WERI-Rb-1 (cell line): ENCODE data around the gene ATXN7.

Source experiments
- DNase-seq: peaks from one replicate; pipeline ENCODE4 v3.0.0-alpha.2; 2020
- H3K27ac ChIP-seq: fragments of 250-450 bp; sonication (Bioruptor Pico); 2 replicates; pipeline ENCODE4 v1.5.1; 2020; ENCODE audit warnings: mild to moderate bottlenecking, moderate library complexity
- H3K27me3 ChIP-seq: fragments of 250-450 bp; sonication (Bioruptor Pico); 2 replicates; pipeline ENCODE4 v1.5.1; 2021; ENCODE audit warnings: mild to moderate bottlenecking, low read depth, moderate library complexity; ENCODE audit not compliant: insufficient read depth, severe bottlenecking
- H3K36me3 ChIP-seq: fragments of 250-450 bp; sonication (Bioruptor Pico); 2 replicates; pipeline ENCODE4 v1.5.1; 2020; ENCODE audit warnings: mild to moderate bottlenecking, moderate library complexity
- H3K4me3 ChIP-seq: 2 replicates; pipeline ENCODE4 v1.5.1; 2011; ENCODE audit warnings: low read depth, mild to moderate bottlenecking, control low read depth, low read length
- H3K9me3 ChIP-seq: fragments of 250-450 bp; sonication (Bioruptor Pico); 2 replicates; pipeline ENCODE4 v1.5.1; 2021; ENCODE audit warnings: mild to moderate bottlenecking, moderate library complexity; ENCODE audit not compliant: severe bottlenecking
- TF ChIP-seq, protein P1 (sequence below): IDR thresholded peaks from 2 replicates; pipeline ENCODE4 v1.5.1; 2011; ENCODE audit warnings: low read depth, mild to moderate bottlenecking, control low read depth, inconsistent platforms, low read length

ATXN7 gene

DNA sequence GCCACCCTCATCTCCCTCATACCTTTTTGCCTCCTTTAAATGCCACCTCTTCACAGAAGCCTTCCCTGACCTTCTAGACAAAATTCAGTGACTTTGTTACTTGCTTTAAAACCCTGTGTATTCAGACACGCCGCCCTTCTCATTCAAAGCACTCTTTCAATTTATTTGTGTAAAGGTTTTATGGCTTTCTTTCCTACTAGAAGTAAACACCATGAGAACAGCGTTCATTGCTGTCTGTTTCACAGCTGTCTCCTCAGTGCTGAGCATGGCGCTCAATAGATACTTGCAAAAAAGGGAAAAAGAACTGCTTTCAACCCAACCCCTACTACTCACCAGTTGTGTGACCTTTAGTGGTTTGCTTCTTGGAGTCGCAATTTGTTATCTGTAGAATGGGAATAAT is 17.0 kb downstream of the ATXN7 start:
- Histone ChIP-seq H3K9me3 (no peaks in the 10 kb centered on the region), H3K36me3 (no peaks in the 10 kb centered on the region; the same call in 1 of the 2 replicates), H3K27ac (no peak overlapping the region), H3K27me3 (no peaks in the 10 kb centered on the region), H3K4me3 (no peak overlapping the region)
- TF ChIP-seq, protein P1, sequence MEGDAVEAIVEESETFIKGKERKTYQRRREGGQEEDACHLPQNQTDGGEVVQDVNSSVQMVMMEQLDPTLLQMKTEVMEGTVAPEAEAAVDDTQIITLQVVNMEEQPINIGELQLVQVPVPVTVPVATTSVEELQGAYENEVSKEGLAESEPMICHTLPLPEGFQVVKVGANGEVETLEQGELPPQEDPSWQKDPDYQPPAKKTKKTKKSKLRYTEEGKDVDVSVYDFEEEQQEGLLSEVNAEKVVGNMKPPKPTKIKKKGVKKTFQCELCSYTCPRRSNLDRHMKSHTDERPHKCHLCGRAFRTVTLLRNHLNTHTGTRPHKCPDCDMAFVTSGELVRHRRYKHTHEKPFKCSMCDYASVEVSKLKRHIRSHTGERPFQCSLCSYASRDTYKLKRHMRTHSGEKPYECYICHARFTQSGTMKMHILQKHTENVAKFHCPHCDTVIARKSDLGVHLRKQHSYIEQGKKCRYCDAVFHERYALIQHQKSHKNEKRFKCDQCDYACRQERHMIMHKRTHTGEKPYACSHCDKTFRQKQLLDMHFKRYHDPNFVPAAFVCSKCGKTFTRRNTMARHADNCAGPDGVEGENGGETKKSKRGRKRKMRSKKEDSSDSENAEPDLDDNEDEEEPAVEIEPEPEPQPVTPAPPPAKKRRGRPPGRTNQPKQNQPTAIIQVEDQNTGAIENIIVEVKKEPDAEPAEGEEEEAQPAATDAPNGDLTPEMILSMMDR: no peak
- no peak for DNase-seq

DNA sequence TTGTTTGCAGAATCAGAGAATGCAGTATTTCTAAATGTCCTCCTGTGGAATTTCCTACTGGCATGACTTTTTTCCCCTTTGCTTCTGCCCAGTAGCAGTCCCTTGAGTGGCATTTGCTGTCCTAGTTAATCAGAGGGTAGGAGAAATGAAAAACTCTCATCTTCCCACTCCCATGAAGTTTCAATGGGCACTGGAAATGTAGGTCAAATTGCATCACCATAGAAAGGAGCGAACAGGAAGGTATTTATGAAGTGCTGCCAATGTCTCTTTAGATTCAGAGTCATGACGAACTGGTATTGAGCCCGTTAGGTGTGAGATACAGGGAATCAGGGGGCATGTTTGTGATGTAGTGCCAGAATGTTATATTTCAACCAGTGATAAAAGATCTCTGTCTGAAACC is 23.2 kb downstream of the ATXN7 start:
- TF ChIP-seq, protein P1: no peak
- H3K4me3 ChIP-seq: no peak overlapping the region
- no peaks in the 10 kb centered on the region for H3K9me3 ChIP-seq
- H3K36me3 ChIP-seq: peaks cover 3% of the 10 kb centered on the region
- no peaks in the 10 kb centered on the region for H3K27me3 ChIP-seq
- H3K27ac ChIP-seq: no peak overlapping the region
- no peak for DNase-seq

DNA sequence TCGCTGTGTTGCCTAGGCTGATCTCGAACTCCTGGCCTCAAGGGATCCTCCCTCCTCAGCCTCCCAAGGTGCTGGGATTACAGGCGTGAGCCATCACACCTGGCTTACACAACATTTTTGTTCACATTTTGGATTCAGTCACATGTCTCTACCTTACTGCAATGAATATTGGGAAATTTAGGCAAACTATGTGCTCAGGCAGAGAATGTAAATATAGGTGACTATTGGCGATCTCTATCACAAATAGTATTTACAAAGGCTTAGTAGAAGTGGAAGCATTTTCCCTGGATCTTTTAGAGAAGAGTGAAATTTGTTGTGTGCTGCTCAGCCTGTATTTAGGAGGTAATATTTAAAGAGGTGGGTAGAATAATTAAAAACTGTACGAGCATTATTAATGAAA is 27.9 kb downstream of the ATXN7 start:
- no peaks in the 10 kb centered on the region for H3K27me3 ChIP-seq
- H3K36me3 ChIP-seq: peaks cover 3% of the 10 kb centered on the region
- TF ChIP-seq, protein P1: no peak
- H3K4me3 ChIP-seq: no peak overlapping the region
- no peak overlapping the region for H3K27ac ChIP-seq
- no peaks in the 10 kb centered on the region for H3K9me3 ChIP-seq
- DNase-seq: no peak

DNA sequence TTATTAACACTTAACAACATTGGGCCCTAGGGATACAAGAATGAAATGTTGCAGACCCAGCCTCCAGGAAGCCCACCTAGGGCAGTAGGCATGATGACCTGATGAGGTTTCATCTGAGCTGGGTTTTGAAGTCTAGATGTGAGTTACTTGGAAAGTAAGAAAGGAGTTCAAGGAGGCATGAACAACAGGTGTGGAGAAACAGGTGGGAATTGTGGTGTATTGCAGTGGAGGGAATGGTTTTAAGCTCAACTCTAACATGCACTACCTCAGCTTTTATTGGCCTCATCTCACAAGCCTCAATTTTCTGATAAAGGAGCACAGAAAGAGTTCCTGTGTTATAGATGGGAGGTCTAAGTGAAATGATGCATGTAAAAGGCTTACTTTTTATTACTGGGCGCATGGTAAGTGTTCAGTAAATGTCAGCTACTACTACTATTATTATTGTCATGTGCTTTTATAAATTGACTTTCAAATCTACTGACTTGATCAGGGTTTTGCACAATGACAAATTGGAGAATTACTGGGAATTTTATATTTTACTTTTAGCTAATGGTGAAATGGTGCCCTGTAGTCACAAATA is 29.2 kb downstream of the ATXN7 start:
- no peak overlapping the region for H3K4me3 ChIP-seq
- no peak for DNase-seq

DNA sequence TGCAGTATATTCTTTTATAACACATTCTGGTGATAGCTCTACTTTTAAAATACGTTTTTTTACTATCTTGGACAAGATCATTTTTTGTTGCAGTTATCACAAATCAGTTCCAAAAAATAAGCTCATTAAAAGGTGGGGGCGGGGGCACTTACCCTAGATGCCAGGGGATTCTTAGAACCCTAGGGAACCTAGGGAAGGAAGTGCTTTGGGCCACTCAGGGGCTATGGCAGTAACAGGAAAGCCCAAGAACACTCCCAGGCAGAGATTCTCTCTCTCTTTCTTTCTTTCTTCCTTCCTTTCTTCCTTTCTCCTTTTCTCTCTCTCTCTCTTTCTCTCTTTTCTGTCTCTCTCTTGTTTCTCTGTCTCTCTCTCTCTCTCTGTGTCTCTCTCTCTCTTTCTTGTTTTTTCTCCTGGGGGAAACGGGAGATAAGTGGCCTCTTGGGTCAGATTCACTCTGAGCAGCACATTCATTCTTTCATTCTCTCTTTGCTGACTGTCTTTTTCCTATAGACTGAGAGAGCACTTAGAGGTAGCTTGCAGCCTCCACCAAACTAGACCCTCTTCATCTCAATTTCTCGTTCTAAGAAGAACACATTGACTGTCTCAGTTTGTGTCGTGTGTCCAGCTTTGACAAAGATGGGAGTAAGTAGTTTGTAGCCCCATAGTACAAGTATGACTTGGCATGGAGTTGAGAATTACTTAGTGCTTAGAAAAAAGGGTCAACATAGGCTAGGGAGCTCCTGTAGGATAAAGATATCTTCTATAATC is 31.9 kb downstream of the ATXN7 start:
- peaks cover 25% of the 10 kb centered on the region for H3K36me3 ChIP-seq
- H3K27me3 ChIP-seq: no peaks in the 10 kb centered on the region
- DNase-seq: no peak
- TF ChIP-seq, protein P1: no peak
- no peak overlapping the region for H3K4me3 ChIP-seq
- H3K9me3 ChIP-seq: no peaks in the 10 kb centered on the region
- H3K27ac ChIP-seq: no peak overlapping the region

More for the DNA sequence above, 29.2 kb downstream of the ATXN7 start:
- Histone ChIP-seq H3K36me3 (peaks cover 3% of the 10 kb centered on the region), H3K9me3 (no peaks in the 10 kb centered on the region), H3K27ac (no peak overlapping the region), H3K27me3 (no peaks in the 10 kb centered on the region)
- TF ChIP-seq, protein P1: no peak
